H9 (cell line): Measurements from ENCODE around the gene TEX53. TPM values are rescaled to one million over a fixed set of nuclear protein-coding genes. Genes with fewer than 3 reads are reported as not detected.

Source experiments
- DNase-seq: peaks from one replicate; pipeline ENCODE4 v3.0.0-alpha.2; 2017
- H2AFZ ChIP-seq: one replicate; pipeline ENCODE4 v1.6.1; 2013; ENCODE audit warnings: mild to moderate bottlenecking, low read length, control low read depth, moderate library complexity
- H2AK5ac ChIP-seq: 2 replicates; pipeline ENCODE4 v1.6.1; 2013; ENCODE audit warnings: low read length, control low read depth, mixed read lengths; ENCODE audit not compliant: insufficient read length
- H2BK120ac ChIP-seq: one replicate; pipeline ENCODE4 v1.6.1; 2013; ENCODE audit warnings: low read depth, mild to moderate bottlenecking, low read length, control low read depth, inconsistent platforms; ENCODE audit not compliant: poor library complexity, severe bottlenecking
- H2BK12ac ChIP-seq: 2 replicates; pipeline ENCODE4 v1.6.1; 2013; ENCODE audit warnings: low read length, control low read depth, mixed read lengths, low read depth; ENCODE audit not compliant: insufficient read length
- H2BK15ac ChIP-seq: 2 replicates; pipeline ENCODE4 v1.6.1; 2013; ENCODE audit warnings: low read depth, low read length, control low read depth
- H2BK20ac ChIP-seq: one replicate; pipeline ENCODE4 v1.6.1; 2013; ENCODE audit warnings: low read depth, mild to moderate bottlenecking, low read length, control low read depth, inconsistent platforms; ENCODE audit not compliant: poor library complexity, severe bottlenecking
- H2BK5ac ChIP-seq: 2 replicates; pipeline ENCODE4 v1.6.1; 2013; ENCODE audit warnings: low read length, control low read depth, mixed read lengths; ENCODE audit not compliant: insufficient read length
- H3K14ac ChIP-seq: 2 replicates; pipeline ENCODE4 v1.6.1; 2013; ENCODE audit warnings: low read length, control low read depth; ENCODE audit not compliant: insufficient read depth
- H3K18ac ChIP-seq: 2 replicates; pipeline ENCODE4 v1.6.1; 2013; ENCODE audit warnings: low read depth, mild to moderate bottlenecking, mixed read lengths, low read length, control low read depth; ENCODE audit not compliant: insufficient read length
- H3K23ac ChIP-seq: 2 replicates; pipeline ENCODE4 v1.6.1; 2013; ENCODE audit warnings: low read length, control low read depth, mixed read lengths, low read depth; ENCODE audit not compliant: insufficient read length
- H3K23me2 ChIP-seq: 2 replicates; pipeline ENCODE4 v1.6.1; 2013; ENCODE audit warnings: low read depth, mild to moderate bottlenecking, mixed read lengths, low read length, control low read depth; ENCODE audit not compliant: insufficient read length, poor library complexity, severe bottlenecking
- H3K27ac ChIP-seq: 2 replicates; pipeline ENCODE4 v1.5.1; 2013; ENCODE audit warnings: low read length, control low read depth, mixed read lengths, low read depth; ENCODE audit not compliant: insufficient read length
- H3K27me3 ChIP-seq: 2 replicates; pipeline ENCODE4 v1.6.1; 2013; ENCODE audit warnings: low read length, control low read depth, inconsistent platforms; ENCODE audit not compliant: insufficient read depth
- H3K4ac ChIP-seq: 2 replicates; pipeline ENCODE4 v1.6.1; 2013; ENCODE audit warnings: low read depth, mild to moderate bottlenecking, control low read depth, inconsistent platforms, low read length, moderate library complexity
- H3K4me1 ChIP-seq: 2 replicates; pipeline ENCODE4 v1.6.1; 2013; ENCODE audit warnings: low read length, control low read depth, inconsistent platforms; ENCODE audit not compliant: insufficient read depth
- H3K4me2 ChIP-seq: 2 replicates; pipeline ENCODE4 v1.6.1; 2013; ENCODE audit warnings: low read length, control low read depth, mixed read lengths; ENCODE audit not compliant: insufficient read length, insufficient read depth
- H3K56ac ChIP-seq: 2 replicates; pipeline ENCODE4 v1.6.1; 2013; ENCODE audit warnings: low read depth, mild to moderate bottlenecking, mixed read lengths, low read length, control low read depth; ENCODE audit not compliant: insufficient read length
- H3K79me1 ChIP-seq: 2 replicates; pipeline ENCODE4 v1.6.1; 2013; ENCODE audit warnings: low read depth, mild to moderate bottlenecking, moderate library complexity, low read length, control low read depth, inconsistent platforms; ENCODE audit not compliant: insufficient read depth, poor library complexity, severe bottlenecking
- H3K79me2 ChIP-seq: 2 replicates; pipeline ENCODE4 v1.6.1; 2013; ENCODE audit warnings: low read length, control low read depth, inconsistent platforms; ENCODE audit not compliant: insufficient read depth
- H3K9ac ChIP-seq: 2 replicates; pipeline ENCODE4 v1.6.1; 2013; ENCODE audit warnings: low read length, control low read depth, mixed read lengths; ENCODE audit not compliant: insufficient read length; ENCODE audit errors: extremely low read depth
- H3K9me3 ChIP-seq: one replicate; pipeline ENCODE4 v1.6.1; 2013; ENCODE audit warnings: low read depth, low read length, inconsistent platforms; ENCODE audit not compliant: control insufficient read depth
- H3T11ph ChIP-seq: one replicate; pipeline ENCODE4 v1.6.1; 2013; ENCODE audit warnings: mild to moderate bottlenecking, low read length, control low read depth, inconsistent platforms
- H4K20me1 ChIP-seq: one replicate; pipeline ENCODE4 v1.6.1; 2013; ENCODE audit not compliant: control insufficient read depth, insufficient read length, insufficient read depth
- H4K5ac ChIP-seq: 2 replicates; pipeline ENCODE4 v1.6.1; 2013; ENCODE audit warnings: low read depth, mild to moderate bottlenecking, mixed read lengths, low read length, control low read depth; ENCODE audit not compliant: insufficient read length
- H4K8ac ChIP-seq: replicated peaks from 2 replicates; pipeline ENCODE4 v1.6.1; 2013; ENCODE audit warnings: low read length, control low read depth, mixed read lengths, low read depth; ENCODE audit not compliant: insufficient read length
- H4K91ac ChIP-seq: 2 replicates; pipeline ENCODE4 v1.6.1; 2013; ENCODE audit warnings: low read depth, mild to moderate bottlenecking, moderate library complexity, mixed read lengths, low read length, control low read depth; ENCODE audit not compliant: insufficient read length
- H3K27ac Mint-ChIP-seq, 3 experiments: 2 replicates in 2 of 3; 3 replicates in 1 of 3; pipeline ENCODE4 v1.8.0; 2020 to 2021; ENCODE audit warnings: mixed read lengths in 3 of 3, mild to moderate bottlenecking in 1 of 3, moderate library complexity in 1 of 3
- H3K27me3 Mint-ChIP-seq: 2 replicates; pipeline ENCODE4 v1.8.0; 2021; ENCODE audit warnings: low read depth, mild to moderate bottlenecking, moderate library complexity, mixed read lengths
- H3K36me3 Mint-ChIP-seq, 3 experiments: 2 replicates in 2 of 3; 3 replicates in 1 of 3; pipeline ENCODE4 v1.8.0; 2020 to 2021; ENCODE audit warnings: low read depth in 3 of 3, mixed read lengths in 3 of 3; ENCODE audit not compliant: insufficient read depth in 1 of 3
- H3K4me1 Mint-ChIP-seq, 2 experiments: 2 replicates each; pipeline ENCODE4 v1.8.0; 2020; ENCODE audit warnings: mixed read lengths in 2 of 2
- H3K4me3 Mint-ChIP-seq, 2 experiments: 2 replicates in 1 of 2; 3 replicates in 1 of 2; pipeline ENCODE4 v1.8.0; 2020 to 2021; ENCODE audit warnings: mild to moderate bottlenecking in 2 of 2, mixed read lengths in 2 of 2, moderate library complexity in 1 of 2
- H3K9me3 Mint-ChIP-seq, 2 experiments: 2 replicates in 1 of 2; 3 replicates in 1 of 2; pipeline ENCODE4 v1.8.0; 2020; ENCODE audit warnings: mild to moderate bottlenecking in 2 of 2, mixed read lengths in 2 of 2, moderate library complexity in 1 of 2
- WGBS: extraction: QIAGEN DNeasy Blood & Tissue Kit; methylation state at CpG from one replicate; pipeline ENCODE4 v1.1.7; 2013; ENCODE audit warnings: missing lambda C conversion rate, low lambda C conversion rate, mixed read lengths; ENCODE audit not compliant: insufficient read length; ENCODE audit errors: extremely low coverage; 5-methylcytosine and 5-hydroxymethylcytosine counted together
- total RNA-seq: library from RNA; stranded (reverse); gene quantifications from 2 replicates; pipeline ENCODE4 v1.2.1, GENCODE V29; 2021
- TF ChIP-seq, protein P1 (sequence below): fragments of 200-600 bp; sonication (generic); conservative IDR thresholded peaks from 3 replicates; pipeline ENCODE4 v1.8.0; 2021; ENCODE audit warnings: antibody characterized with exemption, mild to moderate bottlenecking

Gene TEX53
- total RNA-seq, 1 experiment from 2014 or later, result not detected

DNA sequence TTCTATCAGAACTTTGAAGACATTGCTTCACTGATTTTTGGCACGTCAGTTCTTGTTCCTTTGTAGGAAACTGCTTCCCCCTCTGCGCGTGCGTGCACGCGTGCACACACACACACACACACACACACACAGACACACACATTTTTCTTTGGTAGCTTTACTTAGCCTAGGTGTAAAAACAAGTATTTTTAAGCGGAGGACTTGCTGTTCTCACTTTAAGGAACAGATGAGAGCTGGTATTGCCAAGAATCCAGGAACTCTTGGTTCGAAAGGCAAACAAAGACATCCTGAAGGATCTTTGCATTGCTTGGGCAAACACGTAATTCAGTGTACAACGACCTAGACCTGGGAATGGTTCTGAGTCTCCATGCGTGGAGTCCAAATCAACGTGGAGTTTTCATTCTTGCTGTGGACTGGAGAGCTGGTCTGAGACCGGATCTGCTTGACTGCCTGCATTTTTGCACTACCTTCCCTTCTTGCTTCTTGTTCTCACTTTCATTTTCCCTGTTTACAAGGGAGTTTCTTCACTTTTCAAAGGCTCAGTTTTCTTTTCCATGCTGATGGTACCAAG is 38.3 kb downstream of the TEX53 start:
- Histone ChIP-seq H3K9ac (no peak overlapping the region), H4K5ac (peak overlapping the region; percentile 72), H3K18ac (no peak overlapping the region), H2BK12ac (no peak overlapping the region), H3K4me1 (no peaks in the 10 kb centered on the region), H4K20me1 (no peaks in the 10 kb centered on the region), H3K27ac (peak overlapping the region; percentile 39), H2BK5ac (no peak overlapping the region), H3K9me3 (no peaks in the 10 kb centered on the region), H3K14ac (no peak overlapping the region), H2AFZ (no peak overlapping the region), H3K4me2 (no peak overlapping the region), H2AK5ac (no peak overlapping the region), H3T11ph (no peak overlapping the region), H4K91ac (no peak overlapping the region), H3K4ac (no peak overlapping the region), H2BK15ac (no peak overlapping the region), H3K23me2 (no peaks in the 10 kb centered on the region), H2BK120ac (no peak overlapping the region), H3K56ac (no peak overlapping the region), H3K79me1 (no peaks in the 10 kb centered on the region), H2BK20ac (no peak overlapping the region), H4K8ac (no peak overlapping the region), H3K79me2 (no peaks in the 10 kb centered on the region), H3K23ac (no peak overlapping the region), H3K27me3 (no peaks in the 10 kb centered on the region)
- H3K9me3 Mint-ChIP-seq, result no peaks in the 10 kb centered on the region
- H3K36me3 Mint-ChIP-seq, result peaks cover 4 to 21% (median 16%) of the 10 kb centered on the region in 3 experiments; a peak in 6 of 7 replicates
- peaks cover 0 to 2% of the 10 kb centered on the region in 2 experiments; a peak in 1 of 4 replicates for H3K4me1 Mint-ChIP-seq
- no peak overlapping the region for H3K4me3 Mint-ChIP-seq
- no peak for DNase-seq
- TF ChIP-seq, protein P1, sequence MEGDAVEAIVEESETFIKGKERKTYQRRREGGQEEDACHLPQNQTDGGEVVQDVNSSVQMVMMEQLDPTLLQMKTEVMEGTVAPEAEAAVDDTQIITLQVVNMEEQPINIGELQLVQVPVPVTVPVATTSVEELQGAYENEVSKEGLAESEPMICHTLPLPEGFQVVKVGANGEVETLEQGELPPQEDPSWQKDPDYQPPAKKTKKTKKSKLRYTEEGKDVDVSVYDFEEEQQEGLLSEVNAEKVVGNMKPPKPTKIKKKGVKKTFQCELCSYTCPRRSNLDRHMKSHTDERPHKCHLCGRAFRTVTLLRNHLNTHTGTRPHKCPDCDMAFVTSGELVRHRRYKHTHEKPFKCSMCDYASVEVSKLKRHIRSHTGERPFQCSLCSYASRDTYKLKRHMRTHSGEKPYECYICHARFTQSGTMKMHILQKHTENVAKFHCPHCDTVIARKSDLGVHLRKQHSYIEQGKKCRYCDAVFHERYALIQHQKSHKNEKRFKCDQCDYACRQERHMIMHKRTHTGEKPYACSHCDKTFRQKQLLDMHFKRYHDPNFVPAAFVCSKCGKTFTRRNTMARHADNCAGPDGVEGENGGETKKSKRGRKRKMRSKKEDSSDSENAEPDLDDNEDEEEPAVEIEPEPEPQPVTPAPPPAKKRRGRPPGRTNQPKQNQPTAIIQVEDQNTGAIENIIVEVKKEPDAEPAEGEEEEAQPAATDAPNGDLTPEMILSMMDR, result no peak
- H3K27me3 Mint-ChIP-seq, result no peaks in the 10 kb centered on the region
- no CpG with 5 or more reads among the region's 13 CpGs for WGBS
- H3K27ac Mint-ChIP-seq, result peak overlapping the region in 1 of 3 experiments; percentile 87; a peak in 2 of 7 replicates
